Smooth muscle cell (in vitro differentiated cells): ENCODE results near the gene NLRC5. TPM values are rescaled to one million over a fixed set of nuclear protein-coding genes. Genes with fewer than 3 reads are reported as not detected.

Experiments used
- DNase-seq: peaks from one replicate; lab custom pipeline; 2025; ENCODE audit not compliant: unreplicated experiment; lab: John Stamatoyannopoulos, UW
- H2AFZ ChIP-seq: fragments of 200-600 bp; sonication (generic); 2 replicates; pipeline ENCODE4 v1.6.0; 2016; ENCODE audit warnings: antibody characterized with exemption, low read depth, mild to moderate bottlenecking
- H3F3A ChIP-seq: fragments of 200-600 bp; sonication (generic); 2 replicates; pipeline ENCODE4 v1.6.0; 2017; ENCODE audit warnings: antibody characterized with exemption, low read depth
- H3K27ac ChIP-seq: fragments of 200-600 bp; sonication (generic); 2 replicates; pipeline ENCODE4 v1.5.1; 2016; ENCODE audit warnings: low read depth, mild to moderate bottlenecking
- H3K27me3 ChIP-seq: fragments of 200-600 bp; sonication (generic); 2 replicates; pipeline ENCODE4 v1.6.1; 2016; ENCODE audit warnings: low read depth, mild to moderate bottlenecking
- H3K36me3 ChIP-seq: fragments of 200-600 bp; sonication (generic); 2 replicates; pipeline ENCODE4 v1.5.1; 2016; ENCODE audit warnings: low read depth
- H3K4me1 ChIP-seq: fragments of 200-600 bp; sonication (generic); 2 replicates; pipeline ENCODE4 v1.5.1; 2016; ENCODE audit warnings: low read depth
- H3K4me2 ChIP-seq: fragments of 200-600 bp; sonication (generic); 2 replicates; pipeline ENCODE4 v1.6.0; 2016; ENCODE audit warnings: mild to moderate bottlenecking
- H3K4me3 ChIP-seq: fragments of 200-600 bp; sonication (generic); 2 replicates; pipeline ENCODE4 v1.5.1; 2016; ENCODE audit warnings: mild to moderate bottlenecking
- H3K79me2 ChIP-seq: fragments of 200-600 bp; sonication (generic); 2 replicates; pipeline ENCODE4 v1.6.0; 2016; ENCODE audit warnings: low read depth, mild to moderate bottlenecking
- H3K9ac ChIP-seq: fragments of 200-600 bp; sonication (generic); 2 replicates; pipeline ENCODE4 v1.6.0; 2016; ENCODE audit warnings: low read depth
- H3K9me3 ChIP-seq: fragments of 200-600 bp; sonication (generic); replicated peaks from 2 replicates; pipeline ENCODE4 v1.5.1; 2016; ENCODE audit warnings: low read depth
- H4K20me1 ChIP-seq: fragments of 200-600 bp; sonication (generic); 2 replicates; pipeline ENCODE4 v1.6.0; 2016; ENCODE audit warnings: low read depth
- CTCF ChIP-seq: fragments of 200-600 bp; sonication (generic); IDR thresholded peaks from 2 replicates; pipeline ENCODE4 v1.5.1; 2017; ENCODE audit warnings: borderline replicate concordance, mild to moderate bottlenecking, antibody characterized with exemption; ENCODE audit not compliant: insufficient read depth, poor library complexity, severe bottlenecking
- WGBS: methylation state at CpG from one replicate; pipeline ENCODE4 v1.1.7; 2016; ENCODE audit warnings: low lambda C conversion rate; 5-methylcytosine and 5-hydroxymethylcytosine counted together
- polyA plus RNA-seq: library from polyadenylated mRNA; unstranded; fragments of >200 nt; fragmentation: Nextera tagmentation; extraction: Ambion mirVana; gene quantifications from 2 replicates; pipeline ENCODE4 v1.2.1, GENCODE V29; 2016
- total RNA-seq: library from RNA; depleted of rRNA; stranded (reverse); fragments of >200 nt; gene quantifications from 2 replicates; pipeline ENCODE4 v1.2.3, GENCODE V29; 2014

NLRC5 gene
- total and polyA plus RNA-seq, 2 experiments from 2014 or later, result 4.2 to 21.4 TPM

- Histone ChIP-seq H3K4me3 (no peak overlapping the region), H3K79me2 (no peaks in the 10 kb centered on the region), H3F3A (no peaks in the 10 kb centered on the region), H3K36me3 (no peaks in the 10 kb centered on the region), H3K4me1 (no peaks in the 10 kb centered on the region), H3K9me3 (no peaks in the 10 kb centered on the region), H3K27me3 (no peaks in the 10 kb centered on the region), H3K4me2 (no peak overlapping the region), H3K9ac (no peak overlapping the region), H4K20me1 (no peaks in the 10 kb centered on the region), H2AFZ (no peak overlapping the region), H3K27ac (no peak overlapping the region)
- no peak for DNase-seq
- TF ChIP-seq CTCF, result no peak
Observed at GRCh38 chr16:57032346-57032745, 43.0 kb downstream of the NLRC5 start.

- no peaks in the 10 kb centered on the region for H3K36me3 ChIP-seq
- H3K4me1 ChIP-seq, result peaks cover 1% of the 10 kb centered on the region
- no peak overlapping the region for H3K27ac ChIP-seq
- WGBS, result 78% methylated on average over 5 of the region's 5 CpGs
- H3K27me3 ChIP-seq, result no peaks in the 10 kb centered on the region
- H3F3A ChIP-seq, result no peaks in the 10 kb centered on the region
- H3K79me2 ChIP-seq, result no peaks in the 10 kb centered on the region
- no peak for DNase-seq
- H3K9ac ChIP-seq, result no peak overlapping the region
- H3K9me3 ChIP-seq, result no peaks in the 10 kb centered on the region
- no peak overlapping the region for H3K4me2 ChIP-seq
- TF ChIP-seq CTCF, result no peak
- H2AFZ ChIP-seq, result no peak overlapping the region
- no peaks in the 10 kb centered on the region for H4K20me1 ChIP-seq
- H3K4me3 ChIP-seq, result no peak overlapping the region
Observed at GRCh38 chr16:57032931-57033330, 43.6 kb downstream of the NLRC5 start.

- H3K9me3 ChIP-seq, result no peaks in the 10 kb centered on the region
- peaks cover 4% of the 10 kb centered on the region for H3K4me1 ChIP-seq
- no peak overlapping the region for H2AFZ ChIP-seq
- no peaks in the 10 kb centered on the region for H3K27me3 ChIP-seq
- H3K27ac ChIP-seq, result no peak overlapping the region
- 94% methylated on average over 4 of the region's 4 CpGs for WGBS
- no peaks in the 10 kb centered on the region for H3K36me3 ChIP-seq
- no peak for TF ChIP-seq CTCF
- no peak for DNase-seq
- no peak overlapping the region for H3K4me3 ChIP-seq
- H4K20me1 ChIP-seq, result no peaks in the 10 kb centered on the region
- no peak overlapping the region for H3K9ac ChIP-seq
- no peaks in the 10 kb centered on the region for H3F3A ChIP-seq
- no peaks in the 10 kb centered on the region for H3K79me2 ChIP-seq
- H3K4me2 ChIP-seq, result no peak overlapping the region
Observed at GRCh38 chr16:57036315-57036714, 47.0 kb downstream of the NLRC5 start.

GRCh38 chr16:57036945-57037344 lies 47.6 kb downstream of the NLRC5 start:
- no peak overlapping the region for H3K4me3 ChIP-seq
- H3K79me2 ChIP-seq, result no peaks in the 10 kb centered on the region
- no peak overlapping the region for H2AFZ ChIP-seq
- no peak overlapping the region for H3K4me2 ChIP-seq
- no peaks in the 10 kb centered on the region for H3K9me3 ChIP-seq
- H3K36me3 ChIP-seq, result no peaks in the 10 kb centered on the region
- H3K27me3 ChIP-seq, result no peaks in the 10 kb centered on the region
- H3K9ac ChIP-seq, result no peak overlapping the region
- H4K20me1 ChIP-seq, result no peaks in the 10 kb centered on the region
- H3K27ac ChIP-seq, result no peak overlapping the region
- peaks cover 4% of the 10 kb centered on the region for H3K4me1 ChIP-seq
- DNase-seq, result no peak
- 83% methylated on average over 7 of the region's 7 CpGs for WGBS
- no peaks in the 10 kb centered on the region for H3F3A ChIP-seq
- no peak for TF ChIP-seq CTCF
